ENCODE results near the gene PPIL3. TPM values are rescaled to one million over a fixed set of nuclear protein-coding genes. Genes with fewer than 3 reads are reported as not detected.

The PPIL3 gene
- total RNA-seq, 6 experiments from 2014 or later: 12.4 to 15.6 (median 13.1) TPM

- Mint-ChIP-seq H3K4me3 (peak within 1 kb of the TSS; percentile 95), H3K36me3 (ENCODE audit: low read depth) (peaks cover 48% of the 10 kb centered on the region), H3K27me3 (ENCODE audit: insufficient read depth) (peaks cover 4% of the 10 kb centered on the region), H3K27ac (peak within 1 kb of the TSS; percentile 99), H3K9me3 (no peaks in the 10 kb centered on the region), H3K4me1 (ENCODE audit: low read depth) (peaks cover 50% of the 10 kb centered on the region)
- DNase-seq: peak; percentile 90
- no peak for TF ChIP-seq CTCF (IDR thresholded peaks at IDR 0.05)
Measured at GRCh38 chr2:200864176-200865034, 24.5 kb downstream of the PPIL3 start, which contains the start of gene CLK1. Gene CLK1, minus strand, starts transcription at chr2:200864658. Its CDS starts 2,796 bp downstream, at chr2:200861862.

- Mint-ChIP-seq H3K4me3 (peak overlapping the region; percentile 95), H3K36me3 (ENCODE audit: low read depth) (peaks cover 54% of the 10 kb centered on the region), H3K4me1 (ENCODE audit: low read depth) (peaks cover 50% of the 10 kb centered on the region), H3K9me3 (no peaks in the 10 kb centered on the region), H3K27ac (peak overlapping the region; percentile 99), H3K27me3 (ENCODE audit: insufficient read depth) (peaks cover 4% of the 10 kb centered on the region)
- no peak for TF ChIP-seq CTCF (IDR thresholded peaks at IDR 0.05)
- DNase-seq: no peak
Measured at GRCh38 chr2:200863782-200864175, 25.1 kb downstream of the PPIL3 start.

GRCh38 chr2:200862532-200863000, 26.3 kb downstream of the PPIL3 start:
- H3K4me3 Mint-ChIP-seq: peak overlapping the region; percentile 95
- DNase-seq: peak; percentile 76
- H3K4me1 Mint-ChIP-seq (ENCODE audit: low read depth): peaks cover 58% of the 10 kb centered on the region
- H3K27ac Mint-ChIP-seq: peak overlapping the region; percentile 99
- TF ChIP-seq CTCF (IDR thresholded peaks at IDR 0.05): no peak
- no peaks in the 10 kb centered on the region for H3K9me3 Mint-ChIP-seq
- H3K27me3 Mint-ChIP-seq (ENCODE audit: insufficient read depth): peaks cover 4% of the 10 kb centered on the region
- peaks cover 66% of the 10 kb centered on the region for H3K36me3 Mint-ChIP-seq (ENCODE audit: low read depth)

- peak overlapping the region; percentile 99 for H3K27ac Mint-ChIP-seq
- H3K27me3 Mint-ChIP-seq (ENCODE audit: insufficient read depth): peaks cover 4% of the 10 kb centered on the region
- H3K4me3 Mint-ChIP-seq: peak overlapping the region; percentile 95
- peaks cover 69% of the 10 kb centered on the region for H3K36me3 Mint-ChIP-seq (ENCODE audit: low read depth)
- H3K4me1 Mint-ChIP-seq (ENCODE audit: low read depth): peaks cover 51% of the 10 kb centered on the region
- DNase-seq: no peak
- H3K9me3 Mint-ChIP-seq: no peaks in the 10 kb centered on the region
- no peak for TF ChIP-seq CTCF (IDR thresholded peaks at IDR 0.05)
Measured at GRCh38 chr2:200861617-200862155, 27.2 kb downstream of the PPIL3 start.

- H3K27me3 Mint-ChIP-seq (ENCODE audit: insufficient read depth): peaks cover 4% of the 10 kb centered on the region
- H3K27ac Mint-ChIP-seq: peak overlapping the region; percentile 68
- peak; percentile 19 for DNase-seq
- H3K36me3 Mint-ChIP-seq (ENCODE audit: low read depth): peaks cover 74% of the 10 kb centered on the region
- H3K9me3 Mint-ChIP-seq: no peaks in the 10 kb centered on the region
- H3K4me3 Mint-ChIP-seq: peak overlapping the region; percentile 95
- TF ChIP-seq CTCF (IDR thresholded peaks at IDR 0.05): no peak
- peaks cover 50% of the 10 kb centered on the region for H3K4me1 Mint-ChIP-seq (ENCODE audit: low read depth)
Measured at GRCh38 chr2:200860092-200860795, 28.6 kb downstream of the PPIL3 start.
